Fibroblast of lung (primary cell): ENCODE measurements around the gene CD3G. TPM values are rescaled to one million over a fixed set of nuclear protein-coding genes. Genes with fewer than 3 reads are reported as not detected.

Source experiments
- DNase-seq, 2 donors: peaks; one replicate each; pipeline versions ENCODE4 v3.0.0 to v3.0.0-alpha.2; 2010; ENCODE audit warnings: low read depth in 2 of 2
- H2AFZ ChIP-seq: 2 replicates; pipeline ENCODE4 v1.5.1; 2012; ENCODE audit warnings: low read length, control low read depth, inconsistent platforms
- H3K27ac ChIP-seq: 2 replicates; pipeline ENCODE4 v1.5.1; 2011; ENCODE audit warnings: low read length, control low read depth; ENCODE audit not compliant: insufficient read depth
- H3K27me3 ChIP-seq: 2 replicates; pipeline ENCODE4 v1.5.1; 2011; ENCODE audit warnings: mild to moderate bottlenecking, low read length; ENCODE audit not compliant: control insufficient read depth, insufficient read depth
- H3K36me3 ChIP-seq: 2 replicates; pipeline ENCODE4 v1.5.1; 2011; ENCODE audit warnings: low read length; ENCODE audit not compliant: control insufficient read depth, insufficient read depth
- H3K4me1 ChIP-seq: 2 replicates; pipeline ENCODE4 v1.5.1; 2011; ENCODE audit warnings: low read length; ENCODE audit not compliant: control insufficient read depth, insufficient read depth; ENCODE audit errors: extremely low read depth
- H3K4me2 ChIP-seq: 2 replicates; pipeline ENCODE4 v1.5.1; 2011; ENCODE audit warnings: low read length, control low read depth; ENCODE audit not compliant: insufficient read depth; ENCODE audit errors: extremely low read depth
- H3K4me3 ChIP-seq, 4 experiments: fragments of 200-600 bp in 1 of 4; sonication (generic) in 1 of 4; replicated peaks in 1 of 4; 2 replicates each; pipeline ENCODE4 v1.5.1; 2011 to 2016; ENCODE audit warnings: low read length in 4 of 4, low read depth in 3 of 4, mild to moderate bottlenecking in 3 of 4, control low read depth in 2 of 4, inconsistent platforms in 1 of 4, mixed read lengths in 1 of 4; ENCODE audit not compliant: insufficient read depth in 1 of 4; ENCODE audit errors: control extremely low read depth in 1 of 4
- H3K79me2 ChIP-seq: 2 replicates; pipeline ENCODE4 v1.5.1; 2012; ENCODE audit warnings: mild to moderate bottlenecking, low read length, inconsistent platforms; ENCODE audit not compliant: control insufficient read depth, insufficient read depth
- H3K9ac ChIP-seq: 2 replicates; pipeline ENCODE4 v1.5.1; 2011; ENCODE audit warnings: mild to moderate bottlenecking, low read length, control low read depth; ENCODE audit not compliant: insufficient read depth
- H3K9me3 ChIP-seq: 2 replicates; pipeline ENCODE4 v1.5.1; 2012; ENCODE audit warnings: low read depth, low read length; ENCODE audit not compliant: control insufficient read depth, insufficient read depth
- H4K20me1 ChIP-seq: 2 replicates; pipeline ENCODE4 v1.5.1; 2011; ENCODE audit warnings: low read length; ENCODE audit not compliant: control insufficient read depth, insufficient read depth; ENCODE audit errors: extremely low read depth
- EZH2 ChIP-seq: IDR thresholded peaks from 2 replicates; pipeline ENCODE4 v1.5.1; 2012; ENCODE audit warnings: low read length, control low read depth, mild to moderate bottlenecking; ENCODE audit errors: missing control alignments
- polyA plus RNA-seq, 2 donors: library from polyadenylated mRNA; depleted of rRNA in 1 of 2; stranded (reverse) in 1 of 2; unstranded in 1 of 2; fragments of >200 nt; gene quantifications; 2 replicates each; pipeline ENCODE4 v1.2.1, GENCODE V29; 2011 to 2012; ENCODE audit warnings: missing spikeins in 1 of 2
- total RNA-seq: library from RNA; depleted of rRNA; stranded (reverse); fragments of >200 nt; gene quantifications from 2 replicates; pipeline ENCODE4 v1.2.1, GENCODE V29; 2014
- TF ChIP-seq, protein P1 (sequence below), 2 donors: IDR thresholded peaks in 1 of 2; conservative IDR thresholded peaks in 1 of 2; 1 replicate in 1 of 2; 2 replicates in 1 of 2; pipeline ENCODE4 v1.5.1; 2011 to 2012; ENCODE audit warnings: low read length in 2 of 2, control low read depth in 1 of 2, inconsistent platforms in 1 of 2, low read depth in 1 of 2, mild to moderate bottlenecking in 1 of 2

The CD3G gene
- total and polyA plus RNA-seq, 2 donors (not counting 1 experiment from before 2014, with no cell fraction given): not detected

GRCh38 chr11:118325283-118325682 is 18.9 kb upstream of the CD3G start:
- Histone ChIP-seq H3K79me2 (no peaks in the 10 kb centered on the region), H3K27me3 (no peaks in the 10 kb centered on the region), H3K36me3 (no peaks in the 10 kb centered on the region), H2AFZ (no peak overlapping the region), H3K4me2 (no peak overlapping the region), H3K9me3 (no peaks in the 10 kb centered on the region), H3K27ac (no peak overlapping the region), H3K4me3 (no peak overlapping the region), H4K20me1 (no peaks in the 10 kb centered on the region), H3K4me1 (no peaks in the 10 kb centered on the region), H3K9ac (no peak overlapping the region)
- no peak for TF ChIP-seq EZH2
- TF ChIP-seq, protein P1, sequence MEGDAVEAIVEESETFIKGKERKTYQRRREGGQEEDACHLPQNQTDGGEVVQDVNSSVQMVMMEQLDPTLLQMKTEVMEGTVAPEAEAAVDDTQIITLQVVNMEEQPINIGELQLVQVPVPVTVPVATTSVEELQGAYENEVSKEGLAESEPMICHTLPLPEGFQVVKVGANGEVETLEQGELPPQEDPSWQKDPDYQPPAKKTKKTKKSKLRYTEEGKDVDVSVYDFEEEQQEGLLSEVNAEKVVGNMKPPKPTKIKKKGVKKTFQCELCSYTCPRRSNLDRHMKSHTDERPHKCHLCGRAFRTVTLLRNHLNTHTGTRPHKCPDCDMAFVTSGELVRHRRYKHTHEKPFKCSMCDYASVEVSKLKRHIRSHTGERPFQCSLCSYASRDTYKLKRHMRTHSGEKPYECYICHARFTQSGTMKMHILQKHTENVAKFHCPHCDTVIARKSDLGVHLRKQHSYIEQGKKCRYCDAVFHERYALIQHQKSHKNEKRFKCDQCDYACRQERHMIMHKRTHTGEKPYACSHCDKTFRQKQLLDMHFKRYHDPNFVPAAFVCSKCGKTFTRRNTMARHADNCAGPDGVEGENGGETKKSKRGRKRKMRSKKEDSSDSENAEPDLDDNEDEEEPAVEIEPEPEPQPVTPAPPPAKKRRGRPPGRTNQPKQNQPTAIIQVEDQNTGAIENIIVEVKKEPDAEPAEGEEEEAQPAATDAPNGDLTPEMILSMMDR (conservative IDR thresholded peaks at IDR 0.05 in 1 of 2, IDR thresholded peaks at IDR 0.05 in 1 of 2; ENCODE audit: low read depth in 1 of 2, low read length in 2 of 2): no peak
- no peak for DNase-seq

DNA sequence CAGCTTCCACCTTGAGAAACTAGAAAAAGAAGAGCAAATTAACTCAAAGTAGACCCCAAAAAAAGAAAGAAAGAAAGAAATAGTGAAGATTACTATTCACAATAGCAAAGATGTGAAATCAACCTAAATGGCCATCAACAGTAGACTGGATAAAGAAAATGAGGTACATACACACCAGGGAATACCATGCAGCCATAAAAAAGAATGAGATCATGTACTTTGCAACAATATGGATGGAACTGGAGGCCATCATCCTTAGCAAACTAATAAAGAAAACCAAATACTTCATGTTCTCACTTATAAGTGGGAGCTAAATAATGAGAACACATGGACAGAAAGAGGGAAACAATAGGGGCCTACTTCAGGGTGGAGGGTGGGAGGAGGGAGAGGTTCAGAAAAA is 15.4 kb upstream of the CD3G start:
- no peaks in the 10 kb centered on the region for H3K36me3 ChIP-seq

DNA sequence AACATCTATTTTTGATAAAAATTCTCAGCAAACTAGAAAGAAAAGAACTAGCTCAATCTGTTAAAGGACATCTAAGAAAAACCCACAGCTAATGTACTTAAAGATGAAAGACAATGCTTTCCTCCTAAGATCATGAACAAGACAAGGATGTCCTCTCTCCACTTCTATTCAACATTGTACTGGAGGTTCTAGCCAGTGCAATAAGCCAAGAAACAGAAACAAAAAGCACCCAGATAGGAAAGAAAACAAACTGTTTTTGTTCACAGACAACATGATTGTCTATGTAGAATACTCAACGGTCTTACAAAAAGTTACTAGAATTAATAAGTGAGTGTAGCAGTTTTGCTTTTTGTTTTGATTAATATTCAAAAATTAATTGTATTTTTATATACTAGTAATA is 9.4 kb upstream of the CD3G start:
- Histone ChIP-seq H3K36me3 (no peaks in the 10 kb centered on the region), H3K79me2 (no peaks in the 10 kb centered on the region), H3K4me1 (no peaks in the 10 kb centered on the region), H3K4me3 (no peak overlapping the region), H4K20me1 (no peaks in the 10 kb centered on the region), H3K9ac (no peak overlapping the region), H3K9me3 (no peaks in the 10 kb centered on the region), H2AFZ (no peak overlapping the region), H3K27ac (no peak overlapping the region), H3K27me3 (peaks cover 3% of the 10 kb centered on the region), H3K4me2 (no peak overlapping the region)
- DNase-seq: no peak
- TF ChIP-seq EZH2: no peak
- TF ChIP-seq, protein P1 (conservative IDR thresholded peaks at IDR 0.05 in 1 of 2, IDR thresholded peaks at IDR 0.05 in 1 of 2; ENCODE audit: low read depth in 1 of 2, low read length in 2 of 2): no peak

More for the DNA sequence above, 15.4 kb upstream of the CD3G start:
- H3K4me1 ChIP-seq: no peaks in the 10 kb centered on the region
- no peak overlapping the region for H3K4me3 ChIP-seq
- H3K4me2 ChIP-seq: no peak overlapping the region
- no peak overlapping the region for H2AFZ ChIP-seq
- no peak overlapping the region for H3K9ac ChIP-seq
- no peak overlapping the region for H3K27ac ChIP-seq
- H3K9me3 ChIP-seq: no peaks in the 10 kb centered on the region
- no peaks in the 10 kb centered on the region for H4K20me1 ChIP-seq
- no peaks in the 10 kb centered on the region for H3K79me2 ChIP-seq
- DNase-seq: no peak
- H3K27me3 ChIP-seq: no peaks in the 10 kb centered on the region
- TF ChIP-seq, protein P1 (conservative IDR thresholded peaks at IDR 0.05 in 1 of 2, IDR thresholded peaks at IDR 0.05 in 1 of 2; ENCODE audit: low read depth in 1 of 2, low read length in 2 of 2): no peak
- no peak for TF ChIP-seq EZH2
